Loucy (cell line): ENCODE results near the gene CLSTN2.
A peak's percentile ranks its signal among the peaks of the same experiment; 100 is the strongest.

Experiments used
- H2AFZ ChIP-seq: fragments of 200-600 bp; sonication (generic); 2 replicates; pipeline ENCODE4 v1.6.0; 2016; ENCODE audit warnings: antibody characterized with exemption, mild to moderate bottlenecking, low read length, moderate library complexity
- H3F3A ChIP-seq: fragments of 200-600 bp; 2 replicates; pipeline ENCODE4 v1.6.0; 2016; ENCODE audit warnings: antibody characterized with exemption, low read depth, mild to moderate bottlenecking
- H3K27me3 ChIP-seq: fragments of 200-600 bp; sonication (generic); 2 replicates; pipeline ENCODE4 v1.6.1; 2014; ENCODE audit warnings: low read length, mild to moderate bottlenecking; ENCODE audit not compliant: insufficient read depth, poor library complexity, severe bottlenecking
- H3K36me3 ChIP-seq: fragments of 200-600 bp; sonication (generic); 2 replicates; pipeline ENCODE4 v1.6.1; 2016; ENCODE audit warnings: low read length; ENCODE audit not compliant: insufficient read depth
- H3K4me1 ChIP-seq: fragments of 200-600 bp; sonication (generic); 2 replicates; pipeline ENCODE4 v1.5.1; 2014; ENCODE audit warnings: low read length, mild to moderate bottlenecking; ENCODE audit not compliant: insufficient read depth, poor library complexity, severe bottlenecking
- H3K4me2 ChIP-seq: fragments of 200-600 bp; sonication (generic); 2 replicates; pipeline ENCODE4 v1.6.0; 2014; ENCODE audit warnings: antibody characterized with exemption, low read length, low read depth, mild to moderate bottlenecking; ENCODE audit not compliant: poor library complexity, severe bottlenecking
- H3K4me3 ChIP-seq: fragments of 200-600 bp; sonication (generic); 2 replicates; pipeline ENCODE4 v1.5.1; 2014; ENCODE audit warnings: low read length, mild to moderate bottlenecking, mixed read lengths; ENCODE audit not compliant: poor library complexity, severe bottlenecking
- H3K79me2 ChIP-seq: fragments of 200-600 bp; sonication (generic); 2 replicates; pipeline ENCODE4 v1.6.1; 2014; ENCODE audit warnings: low read length; ENCODE audit not compliant: insufficient read depth
- H3K9ac ChIP-seq: fragments of 200-600 bp; sonication (generic); 2 replicates; pipeline ENCODE4 v1.6.0; 2014; ENCODE audit warnings: mild to moderate bottlenecking, low read depth, low read length, moderate library complexity; ENCODE audit not compliant: poor library complexity, severe bottlenecking
- H3K9me2 ChIP-seq: fragments of 200-600 bp; sonication (generic); replicated peaks from 2 replicates; pipeline ENCODE4 v1.6.1; 2016; ENCODE audit warnings: low read depth, low read length, mixed read lengths
- H3K9me3 ChIP-seq: fragments of 200-600 bp; sonication (generic); 2 replicates; pipeline ENCODE4 v1.6.1; 2014; ENCODE audit warnings: mild to moderate bottlenecking, antibody characterized with exemption, low read length, low read depth; ENCODE audit not compliant: insufficient read depth
- H4K20me1 ChIP-seq: fragments of 200-600 bp; sonication (generic); 2 replicates; pipeline ENCODE4 v1.6.0; 2014; ENCODE audit warnings: antibody characterized with exemption, low read length, mild to moderate bottlenecking; ENCODE audit not compliant: insufficient read depth, poor library complexity, severe bottlenecking
- CTCF ChIP-seq: fragments of 200-600 bp; sonication (generic); conservative IDR thresholded peaks from 2 replicates; pipeline ENCODE4 v1.5.1; 2014; ENCODE audit warnings: mild to moderate bottlenecking, antibody characterized with exemption, low read length
- EZH2phosphoT487 ChIP-seq: fragments of 200-600 bp; IDR thresholded peaks from 2 replicates; pipeline ENCODE4 v1.6.1; 2018; ENCODE audit warnings: antibody characterized with exemption, mild to moderate bottlenecking, moderate library complexity, borderline replicate concordance

The CLSTN2 gene

GRCh38 chr3:140276703-140277102 lies 341.7 kb downstream of the CLSTN2 start:
- TF ChIP-seq EZH2phosphoT487 = no peak
- TF ChIP-seq CTCF = peak; percentile 41
- Histone ChIP-seq H3K36me3 (no peaks in the 10 kb centered on the region), H3K9me2 (no peaks in the 10 kb centered on the region), H3F3A (no peaks in the 10 kb centered on the region), H2AFZ (no peak overlapping the region), H3K4me2 (no peak overlapping the region), H3K9ac (no peak overlapping the region), H3K27me3 (no peaks in the 10 kb centered on the region), H4K20me1 (no peaks in the 10 kb centered on the region), H3K4me3 (no peak overlapping the region), H3K79me2 (no peaks in the 10 kb centered on the region), H3K4me1 (no peaks in the 10 kb centered on the region), H3K9me3 (no peaks in the 10 kb centered on the region)

- Histone ChIP-seq H3K9me2 (no peaks in the 10 kb centered on the region), H2AFZ (no peak overlapping the region), H3F3A (no peaks in the 10 kb centered on the region), H3K4me2 (no peak overlapping the region), H3K9ac (no peak overlapping the region), H4K20me1 (no peaks in the 10 kb centered on the region), H3K36me3 (no peaks in the 10 kb centered on the region), H3K27me3 (no peaks in the 10 kb centered on the region), H3K9me3 (no peaks in the 10 kb centered on the region), H3K4me3 (no peak overlapping the region), H3K79me2 (no peaks in the 10 kb centered on the region), H3K4me1 (no peaks in the 10 kb centered on the region)
- TF ChIP-seq CTCF = no peak
- no peak for TF ChIP-seq EZH2phosphoT487
Measured at GRCh38 chr3:140277886-140278285, 342.9 kb downstream of the CLSTN2 start.

GRCh38 chr3:140284372-140284771 lies 349.4 kb downstream of the CLSTN2 start:
- Histone ChIP-seq H3K4me3 (no peak overlapping the region), H3K4me2 (no peak overlapping the region), H3K9me3 (no peaks in the 10 kb centered on the region), H3K4me1 (no peaks in the 10 kb centered on the region), H3F3A (no peaks in the 10 kb centered on the region), H3K36me3 (no peaks in the 10 kb centered on the region), H3K79me2 (no peaks in the 10 kb centered on the region), H3K9me2 (no peaks in the 10 kb centered on the region), H3K27me3 (no peaks in the 10 kb centered on the region), H3K9ac (no peak overlapping the region), H2AFZ (no peak overlapping the region), H4K20me1 (no peaks in the 10 kb centered on the region)
- TF ChIP-seq CTCF = no peak
- no peak for TF ChIP-seq EZH2phosphoT487
